Caki2 (cell line): ENCODE data around the gene ALDH1A2. TPM values are rescaled to one million over a fixed set of nuclear protein-coding genes. Genes with fewer than 3 reads are reported as not detected.

ENCODE experiments used
- DNase-seq: peaks from one replicate; pipeline ENCODE4 v3.0.0-alpha.2; 2015; ENCODE audit warnings: low read depth
- in situ Hi-C: cut with HindIII; loops from 2 replicates; pipeline ENCODE4 v1.10.0; 2016; ENCODE audit warnings: low sequenced_read_pairs, low pct_unique_long_range_greater_than_20kb, mixed read lengths
- total RNA-seq: library from RNA; depleted of rRNA; stranded (reverse); fragments of >200 nt; shearing (Covaris generic); gene quantifications from 2 replicates; pipeline ENCODE4 v1.2.3, GENCODE V29; 2014; ENCODE audit warnings: low replicate concordance

Gene ALDH1A2
- total RNA-seq, 1 experiment from 2014 or later = 0.81 TPM

DNA sequence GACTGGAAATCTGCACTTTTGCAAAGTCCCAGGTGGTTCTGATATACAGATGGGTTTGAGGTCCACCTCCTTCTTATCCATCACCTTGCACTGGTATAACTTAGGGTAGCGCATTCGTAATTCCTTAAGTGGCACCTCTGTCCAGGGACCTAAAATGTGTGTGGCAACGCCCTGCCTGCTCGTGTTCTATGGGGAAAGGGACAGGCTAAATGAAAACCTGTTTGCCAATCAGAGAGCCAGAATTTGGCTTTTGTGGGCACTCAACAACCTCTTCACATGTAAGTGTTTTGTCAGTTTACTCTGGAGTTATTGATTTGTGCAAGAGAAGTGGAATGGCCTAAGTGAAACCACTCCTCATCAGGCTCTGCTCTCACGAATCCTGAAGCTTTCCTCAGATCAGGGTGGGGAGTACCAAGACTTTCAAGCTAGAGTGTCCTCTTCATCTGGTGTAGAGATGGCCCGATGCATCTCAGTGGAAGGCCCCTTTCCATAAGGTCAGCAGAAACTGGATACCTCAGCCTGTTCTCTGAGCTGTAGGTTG, 138.3 kb downstream of the ALDH1A2 start:
- in situ Hi-C loops = no loop called here
- no peak for DNase-seq

DNA sequence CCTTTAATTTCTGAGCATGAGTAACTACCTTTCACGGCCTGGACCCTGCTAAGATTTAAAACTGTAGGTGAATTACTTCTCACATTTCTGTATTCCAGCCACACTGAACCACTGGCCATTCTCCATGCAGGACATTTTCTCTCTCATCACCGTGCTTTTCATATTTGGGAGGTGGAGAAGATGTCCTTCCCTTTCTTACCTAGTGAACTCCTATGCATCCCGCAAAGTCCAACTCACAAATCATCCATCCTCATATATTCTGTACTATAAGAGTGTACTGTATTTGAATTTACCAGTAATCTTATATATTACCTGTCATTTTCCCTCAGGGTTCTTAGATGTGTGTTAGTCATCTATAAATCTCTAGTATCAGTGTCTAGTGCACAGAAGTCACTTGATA, 139.9 kb downstream of the ALDH1A2 start:
- in situ Hi-C loops = no loop called here
- DNase-seq = no peak

DNA sequence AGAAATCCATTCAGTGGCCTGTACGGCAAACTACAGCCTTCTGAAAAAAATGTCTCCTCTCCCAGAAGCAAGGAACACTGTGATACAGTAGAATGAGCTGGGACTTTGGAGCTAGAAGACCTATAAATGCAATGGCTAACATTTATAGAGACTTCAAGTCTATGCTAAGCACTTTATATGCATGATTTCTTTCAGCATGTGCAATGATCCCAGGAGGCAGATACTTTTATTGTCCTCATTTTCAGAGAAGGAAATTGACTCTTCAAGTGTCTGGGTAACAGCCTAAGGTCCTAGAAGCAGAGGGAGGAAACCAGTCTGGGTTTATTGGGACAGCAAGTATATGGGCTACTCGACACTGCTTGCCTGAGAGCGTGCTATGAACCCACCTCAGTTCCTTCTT, 140.9 kb downstream of the ALDH1A2 start:
- no peak for DNase-seq
- in situ Hi-C loops = no loop called here

DNA sequence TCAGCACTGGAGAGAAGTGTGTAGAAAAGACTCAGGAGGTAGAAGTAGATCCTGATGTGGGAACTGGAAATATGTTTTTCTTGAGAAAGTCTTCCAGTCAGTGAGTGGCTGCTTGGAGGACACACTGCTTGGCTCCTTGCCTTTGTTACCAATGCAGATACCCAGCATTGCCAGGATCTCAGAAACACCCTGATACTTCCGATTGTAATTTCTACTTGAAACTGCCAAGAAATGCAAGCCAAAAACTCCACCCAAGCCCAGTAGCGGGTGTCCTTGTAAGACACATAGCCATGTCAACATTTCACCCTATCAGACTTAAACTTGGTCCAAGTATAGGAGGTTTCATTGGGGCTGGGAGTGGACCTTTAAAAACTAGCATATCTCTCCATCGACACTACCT, 141.8 kb downstream of the ALDH1A2 start:
- in situ Hi-C loops = no loop called here
- DNase-seq = no peak

DNA sequence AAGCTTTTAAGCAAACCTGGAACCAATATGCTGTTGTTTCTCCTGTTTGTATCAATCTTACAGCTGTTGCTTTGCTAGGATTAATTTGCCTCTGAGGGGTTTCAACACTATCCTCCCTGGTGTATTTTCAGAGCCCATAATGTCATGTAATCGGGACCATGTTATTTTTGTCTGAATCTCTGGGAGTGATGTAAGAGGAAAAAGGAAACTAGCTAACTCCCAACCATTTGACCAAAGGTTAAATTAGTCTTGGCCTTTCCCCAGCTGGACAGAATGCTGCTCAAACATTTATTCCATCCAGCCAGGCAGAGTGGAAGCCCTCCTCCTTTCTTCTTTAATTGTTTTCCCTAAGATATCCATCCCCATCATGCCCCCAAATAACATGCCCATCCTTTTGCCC, 142.2 kb downstream of the ALDH1A2 start:
- no peak for DNase-seq
- in situ Hi-C loops = no loop called here

DNA sequence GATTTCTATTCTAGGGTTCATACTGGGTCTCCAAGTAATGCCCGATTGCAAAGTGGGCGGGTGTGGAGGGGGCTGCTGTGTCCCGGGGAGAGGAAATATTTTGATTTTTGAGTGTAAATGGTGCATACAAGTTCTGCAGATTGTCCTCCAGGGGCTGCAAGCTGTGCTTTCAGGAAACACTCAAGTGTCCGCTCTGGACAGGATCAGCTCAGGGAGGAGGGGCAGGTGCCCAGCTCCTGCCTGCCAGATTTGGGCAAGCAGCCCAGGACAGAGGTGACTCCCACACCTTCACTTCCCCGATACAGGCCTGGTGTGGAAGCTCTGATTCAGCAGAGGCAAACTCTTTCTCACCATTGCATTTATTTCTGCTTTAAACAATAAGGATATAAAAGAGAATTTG, 142.7 kb downstream of the ALDH1A2 start:
- DNase-seq = no peak

DNA sequence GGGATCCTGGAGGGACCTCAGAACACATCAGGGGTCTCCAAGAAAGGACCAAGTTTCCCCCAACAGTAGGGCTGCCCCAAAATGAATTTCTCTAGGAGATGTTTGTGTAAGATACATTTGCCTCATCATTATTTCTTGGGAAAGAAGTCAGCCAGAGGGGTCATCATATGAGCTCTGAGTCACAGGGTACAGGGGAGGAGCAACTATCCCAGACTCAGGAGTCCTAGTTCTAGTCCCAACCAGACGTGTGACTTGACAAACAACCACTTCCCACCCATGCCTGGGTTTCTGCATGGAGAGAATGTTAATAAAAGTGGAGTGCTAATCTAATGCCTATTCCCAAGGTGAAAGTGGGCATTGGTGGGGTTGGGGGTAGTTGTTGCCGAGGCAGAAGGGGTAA, 144.1 kb downstream of the ALDH1A2 start:
- in situ Hi-C loops = no loop called here
- no peak for DNase-seq

More for the DNA sequence above, 142.7 kb downstream of the ALDH1A2 start:
- in situ Hi-C loops = no loop called here

DNA sequence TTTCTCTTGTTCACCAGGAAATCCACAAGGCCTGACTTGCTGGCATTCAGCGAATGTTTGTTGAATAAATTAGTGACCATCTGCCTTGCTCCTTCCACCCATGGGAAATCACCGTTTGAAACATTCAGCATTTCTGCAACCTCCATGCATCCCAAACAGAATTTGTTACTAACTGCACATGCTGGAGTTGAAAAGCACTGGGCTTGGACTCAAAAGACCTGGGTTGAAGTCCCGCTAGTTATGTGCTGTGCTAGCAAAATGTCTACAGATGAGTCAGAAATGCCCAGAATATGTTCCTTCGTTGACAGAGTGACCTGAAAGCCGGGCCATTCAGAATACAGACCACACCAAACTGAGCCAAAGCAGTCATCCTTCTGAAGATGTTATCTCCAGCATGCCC, 144.6 kb downstream of the ALDH1A2 start:
- in situ Hi-C loops = no loop called here
- no peak for DNase-seq

DNA sequence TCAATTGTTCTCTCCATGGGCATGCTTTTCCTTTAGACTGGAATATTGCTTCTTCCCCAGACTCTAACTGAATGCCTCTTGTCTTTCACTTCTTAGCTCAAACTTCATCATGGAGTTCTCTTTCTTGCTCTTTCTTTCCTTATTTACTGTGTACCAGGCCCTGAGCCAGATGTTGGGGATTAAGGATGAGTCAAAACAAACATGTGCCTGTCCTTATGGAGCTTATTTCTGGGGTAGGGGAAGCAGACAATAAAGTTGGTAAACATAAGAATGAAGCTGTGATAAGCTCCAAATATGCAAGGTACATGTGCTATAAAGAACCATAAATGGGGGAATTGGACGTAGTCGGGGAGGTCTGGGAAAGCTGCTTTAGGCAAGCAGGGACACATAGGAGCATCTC, 145.8 kb downstream of the ALDH1A2 start:
- DNase-seq = no peak
- in situ Hi-C loops = no loop called here

DNA sequence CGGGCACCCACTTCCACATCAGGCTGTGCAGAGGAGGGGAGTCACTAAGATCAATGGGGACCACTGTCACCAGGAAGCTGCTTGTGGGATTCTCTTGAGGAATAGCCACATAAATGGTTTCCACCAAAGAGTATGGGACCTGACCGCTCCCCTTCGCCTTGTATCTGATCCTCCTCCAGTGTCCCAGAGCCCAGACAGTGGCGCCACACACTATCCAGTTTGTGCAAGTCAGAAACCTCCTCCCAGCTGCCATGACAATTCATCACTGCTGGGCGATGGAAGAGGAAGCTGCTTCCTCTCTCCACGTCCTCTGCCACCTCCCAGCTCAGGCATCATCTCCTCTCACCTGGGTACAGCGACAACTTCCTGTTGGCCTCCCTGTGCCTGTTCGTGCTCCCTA, 147.5 kb downstream of the ALDH1A2 start:
- DNase-seq = no peak
- in situ Hi-C loops = no loop called here

DNA sequence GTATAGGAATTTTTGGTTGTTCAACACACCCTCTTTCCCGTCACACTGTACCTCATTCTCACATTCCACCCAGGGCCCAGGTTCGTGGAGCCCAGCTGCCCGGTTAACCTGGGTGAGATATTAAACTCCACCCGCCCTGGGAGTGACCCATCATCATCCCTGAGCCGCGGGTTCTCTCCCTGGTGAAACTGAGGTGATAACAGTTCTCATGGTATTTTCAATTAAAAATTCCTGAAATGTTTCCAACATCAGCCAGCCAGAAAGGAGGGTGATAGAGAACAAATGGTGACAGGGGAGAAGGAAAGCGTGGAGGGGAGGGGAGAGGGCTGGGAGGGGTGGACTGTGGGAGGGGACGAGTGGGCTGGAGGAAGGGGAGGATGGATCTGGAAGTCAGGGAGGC, 148.8 kb downstream of the ALDH1A2 start:
- in situ Hi-C loops = no loop called here

DNA sequence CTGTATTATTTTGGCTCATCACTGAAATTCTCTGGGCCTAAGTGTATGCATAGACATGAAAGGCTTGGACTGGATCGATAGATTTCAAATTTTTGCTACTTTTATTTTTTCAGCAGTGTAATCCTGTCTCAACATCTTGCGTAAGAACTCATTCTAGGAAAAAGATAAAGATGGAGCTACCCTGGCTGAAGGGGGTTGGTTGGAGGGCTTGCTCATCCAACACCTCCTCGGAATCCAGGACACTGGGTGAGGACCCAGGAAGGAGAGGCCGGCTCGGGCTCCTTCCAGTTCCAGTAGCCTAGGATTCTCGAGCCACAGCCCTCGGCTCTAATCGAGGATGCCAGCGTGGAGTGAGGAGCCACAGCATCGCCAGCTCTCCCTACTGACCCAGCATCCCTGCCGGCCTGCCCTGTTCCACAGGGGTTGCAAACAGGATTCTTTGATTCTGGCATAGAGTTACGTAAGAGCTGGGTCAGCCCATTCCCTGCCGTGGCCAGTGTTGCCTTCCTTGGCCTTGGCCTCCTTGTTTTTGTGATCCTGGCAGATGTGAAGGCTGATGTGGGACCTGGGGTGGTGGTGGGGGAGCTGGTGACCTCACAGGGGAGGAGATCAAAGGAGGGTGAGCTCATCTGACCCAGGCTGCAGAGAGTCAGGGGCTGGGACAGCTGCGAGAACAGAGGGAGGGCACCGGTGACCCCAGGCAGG, 149.5 kb downstream of the ALDH1A2 start:
- DNase-seq = no peak
- in situ Hi-C loops = no loop called here

More for the DNA sequence above, 148.8 kb downstream of the ALDH1A2 start:
- no peak for DNase-seq

DNA sequence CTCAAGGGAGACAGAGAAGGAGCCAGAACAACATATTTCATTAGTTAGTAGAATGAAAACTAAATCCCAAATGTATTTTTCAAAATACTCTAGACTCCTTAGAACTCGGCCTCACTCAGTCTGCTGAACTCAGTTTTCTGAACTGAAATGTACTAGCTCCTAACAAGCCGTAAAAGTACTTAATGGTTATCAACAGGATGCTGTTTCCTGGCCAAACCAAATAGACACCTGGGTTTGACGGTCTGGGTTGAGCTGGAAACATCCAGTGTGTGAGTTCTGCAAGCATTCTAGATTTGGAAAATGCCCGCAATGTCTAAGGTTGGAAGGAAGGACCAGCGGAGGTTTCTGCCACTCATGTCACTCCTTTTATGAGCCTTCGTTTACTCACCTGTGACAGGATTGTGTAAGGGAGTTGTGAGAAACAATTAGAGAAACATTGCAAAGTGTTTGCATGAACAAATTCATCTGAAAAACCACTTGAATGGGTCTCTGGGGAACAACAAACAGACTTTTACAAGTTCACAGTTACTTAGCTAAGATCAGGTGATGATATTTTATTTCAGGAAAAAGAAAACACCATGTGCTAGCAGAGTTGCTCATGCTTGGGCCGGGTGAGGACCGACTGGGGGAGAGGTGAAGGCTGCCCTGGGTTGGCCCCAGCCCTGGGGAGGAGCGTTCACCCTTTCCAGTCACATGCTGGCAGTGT, 151.0 kb downstream of the ALDH1A2 start:
- in situ Hi-C loops = no loop called here
- DNase-seq = no peak

DNA sequence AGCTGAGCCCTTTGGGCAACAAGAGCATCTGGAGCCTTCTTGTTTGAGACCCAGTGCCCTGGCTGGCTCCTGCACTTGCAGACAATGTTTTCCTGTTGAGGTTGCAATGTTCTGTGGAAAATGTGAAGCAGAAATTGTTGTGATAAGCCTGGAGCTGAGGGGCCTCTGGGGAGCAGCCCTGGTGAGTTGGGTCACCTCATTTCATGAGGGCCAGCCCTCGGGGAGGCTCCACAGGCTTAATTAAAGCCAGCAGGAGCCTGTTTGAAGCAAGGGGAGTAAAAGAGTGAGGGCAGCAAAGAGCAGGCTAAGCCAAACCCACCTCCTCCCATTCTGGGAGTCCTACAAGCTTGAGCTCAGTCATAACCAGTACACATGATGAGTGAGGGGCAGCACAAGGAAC, 154.3 kb downstream of the ALDH1A2 start:
- in situ Hi-C loops = no loop called here
- DNase-seq = no peak

DNA sequence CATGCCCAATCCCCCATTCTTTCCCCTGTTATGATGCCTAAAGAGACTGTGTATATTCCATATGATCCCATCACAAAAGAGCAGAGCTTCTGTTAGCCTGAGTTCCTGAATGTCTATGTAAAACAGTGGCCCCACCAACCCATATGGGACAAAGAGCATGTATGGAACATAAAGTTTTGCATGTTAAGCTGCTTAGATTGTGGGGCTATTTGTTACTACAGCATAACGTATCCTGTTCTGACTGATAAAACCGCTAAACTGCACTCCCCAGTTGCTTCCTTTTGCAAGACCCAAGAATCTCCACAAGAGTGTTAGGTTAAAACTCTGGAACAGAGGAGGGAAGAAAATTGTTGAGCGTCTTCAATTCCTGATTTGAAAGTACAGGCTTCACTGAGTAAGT, 154.8 kb downstream of the ALDH1A2 start:
- no peak for DNase-seq
- in situ Hi-C loops = no loop called here

DNA sequence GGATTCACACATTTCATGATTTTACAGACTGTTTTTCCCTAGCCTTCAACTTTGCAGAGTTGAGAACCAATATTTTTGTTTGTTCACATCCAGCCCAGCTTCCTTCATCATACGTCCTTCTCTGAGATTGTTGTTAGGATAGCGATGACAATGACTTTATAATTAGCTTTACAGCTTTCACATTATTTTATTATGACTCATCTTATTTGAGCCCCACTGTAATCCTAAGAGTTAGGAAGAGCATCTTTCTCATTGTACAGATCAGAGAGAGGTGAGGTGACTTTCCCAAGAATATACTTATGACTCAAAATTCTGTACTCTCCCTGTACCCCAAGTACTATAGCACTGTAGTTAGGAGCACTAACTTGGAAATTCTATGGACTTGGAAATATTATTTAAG, 156.1 kb downstream of the ALDH1A2 start:
- no peak for DNase-seq
- in situ Hi-C loops = no loop called here

DNA sequence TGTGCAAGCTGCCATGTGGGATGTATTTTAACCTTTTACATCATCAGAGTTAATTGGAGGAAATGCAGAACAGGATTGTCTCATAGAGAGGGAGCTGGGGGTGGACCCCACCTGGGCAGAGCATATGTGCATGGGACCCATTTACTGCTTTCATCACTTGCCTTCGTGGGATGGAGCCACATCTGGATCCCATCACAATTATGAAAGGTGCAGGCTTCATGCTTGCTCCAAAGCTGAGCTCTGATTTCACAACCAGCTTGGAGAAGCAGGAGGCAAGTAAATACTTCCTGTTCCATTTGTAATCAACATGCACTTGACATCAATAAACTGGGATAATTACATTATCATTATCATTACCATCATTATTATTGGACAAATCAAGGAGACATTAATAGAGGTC, 161.9 kb downstream of the ALDH1A2 start:
- no peak for DNase-seq
- in situ Hi-C loops = no loop called here
